Tibial nerve (tissue), 4 donors: ENCODE results near the gene PPP6R2. TPM values are rescaled to one million over a fixed set of nuclear protein-coding genes. Genes with fewer than 3 reads are reported as not detected.

Source experiments
- DNase-seq, 2 donors: peaks; one replicate each; pipeline ENCODE4 v3.0.0-alpha.2; 2019; ENCODE audit warnings: low spot score in 2 of 2
- H3K27ac ChIP-seq, 4 donors: fragments of 200-600 bp; sonication (generic) in 3 of 4; one replicate each; pipeline ENCODE4 v1.5.1; 2017 to 2019; ENCODE audit warnings: mild to moderate bottlenecking in 1 of 4
- H3K27me3 ChIP-seq, 2 donors: fragments of 200-600 bp; sonication (generic) in 1 of 2; one replicate each; pipeline versions ENCODE4 v1.5.1 to v1.6.0; 2017 to 2019
- H3K36me3 ChIP-seq, 3 donors: fragments of 200-600 bp; sonication (generic); one replicate each; pipeline ENCODE4 v1.5.1; 2018 to 2019
- H3K4me1 ChIP-seq, 4 donors: fragments of 200-600 bp; sonication (generic) in 3 of 4; one replicate each; pipeline ENCODE4 v1.5.1; 2017 to 2019
- H3K4me3 ChIP-seq, 4 donors: fragments of 200-600 bp; sonication (generic) in 3 of 4; one replicate each; pipeline ENCODE4 v1.5.1; 2017 to 2019; ENCODE audit warnings: mild to moderate bottlenecking in 1 of 4, moderate library complexity in 1 of 4
- H3K9me3 ChIP-seq, 4 donors: fragments of 200-600 bp; sonication (generic) in 3 of 4; one replicate each; pipeline ENCODE4 v1.5.1; 2017 to 2019
- EP300 ChIP-seq, 2 donors: sonication (generic); formaldehyde crosslinking; IDR thresholded peaks; one replicate each; pipeline ENCODE4 v1.6.1; 2017; ENCODE audit warnings: antibody characterized with exemption in 2 of 2, mild to moderate bottlenecking in 1 of 2
- POLR2A ChIP-seq, 2 donors: fragments of 450-650 bp; IDR thresholded peaks; one replicate each; pipeline ENCODE4 v1.6.1; 2017; ENCODE audit warnings: antibody characterized with exemption in 2 of 2, mild to moderate bottlenecking in 2 of 2, moderate library complexity in 2 of 2
- WGBS, 2 donors: methylation state at CpG; one replicate each; pipeline ENCODE4 v1.1.5; 2018; 5-methylcytosine and 5-hydroxymethylcytosine counted together
- total RNA-seq, 4 donors: library from RNA; depleted of rRNA; stranded (reverse); fragments of >200 nt; gene quantifications; one replicate each; pipeline ENCODE4 v1.1.0, GENCODE V29; 2016
- TF ChIP-seq, protein P1 (sequence below), 5 experiments: fragments of 200-600 bp in 3 of 5; fragments of 450-650 bp in 2 of 5; sonication (generic) in 3 of 5; IDR thresholded peaks; one replicate each; pipeline ENCODE4 v1.5.1; 2016 to 2019; ENCODE audit warnings: antibody characterized with exemption in 5 of 5, mild to moderate bottlenecking in 3 of 5, moderate library complexity in 2 of 5

Gene PPP6R2
- total RNA-seq, 4 donors from 2014 or later, result 55.9 to 112 (median 76.7) TPM

DNA sequence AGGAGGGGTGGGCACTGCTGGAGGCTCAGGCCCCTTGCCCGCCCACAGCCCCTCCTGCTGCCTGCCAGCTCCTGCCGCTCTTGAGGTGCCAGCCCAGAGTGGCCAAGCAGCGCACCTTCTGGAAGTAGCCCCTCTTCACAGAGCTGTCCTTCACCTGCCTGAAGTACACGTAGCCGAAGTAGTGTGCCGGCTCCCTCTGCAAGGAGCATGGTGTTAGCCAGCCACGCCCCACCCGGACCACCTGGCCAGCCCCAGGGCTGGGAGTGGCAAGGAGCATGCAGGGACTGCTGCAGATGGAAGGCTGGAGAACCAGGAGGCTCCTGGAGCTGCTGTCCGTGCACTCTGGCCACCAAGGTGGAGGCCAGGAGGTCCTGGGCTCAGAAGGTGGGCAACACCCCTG is 25.9 kb upstream of the PPP6R2 start:
- no peak overlapping the region for H3K4me3 ChIP-seq
- H3K9me3 ChIP-seq, result no peaks in the 10 kb centered on the region
- WGBS, 2 donors, result 90 to 96% methylated on average over 6 to 8 of the region's 9 CpGs
- peaks cover 0 to 38% (median 0%) of the 10 kb centered on the region in 3 donors for H3K36me3 ChIP-seq
- no peak for TF ChIP-seq EP300 (IDR thresholded peaks at IDR 0.05)
- TF ChIP-seq, protein P1, sequence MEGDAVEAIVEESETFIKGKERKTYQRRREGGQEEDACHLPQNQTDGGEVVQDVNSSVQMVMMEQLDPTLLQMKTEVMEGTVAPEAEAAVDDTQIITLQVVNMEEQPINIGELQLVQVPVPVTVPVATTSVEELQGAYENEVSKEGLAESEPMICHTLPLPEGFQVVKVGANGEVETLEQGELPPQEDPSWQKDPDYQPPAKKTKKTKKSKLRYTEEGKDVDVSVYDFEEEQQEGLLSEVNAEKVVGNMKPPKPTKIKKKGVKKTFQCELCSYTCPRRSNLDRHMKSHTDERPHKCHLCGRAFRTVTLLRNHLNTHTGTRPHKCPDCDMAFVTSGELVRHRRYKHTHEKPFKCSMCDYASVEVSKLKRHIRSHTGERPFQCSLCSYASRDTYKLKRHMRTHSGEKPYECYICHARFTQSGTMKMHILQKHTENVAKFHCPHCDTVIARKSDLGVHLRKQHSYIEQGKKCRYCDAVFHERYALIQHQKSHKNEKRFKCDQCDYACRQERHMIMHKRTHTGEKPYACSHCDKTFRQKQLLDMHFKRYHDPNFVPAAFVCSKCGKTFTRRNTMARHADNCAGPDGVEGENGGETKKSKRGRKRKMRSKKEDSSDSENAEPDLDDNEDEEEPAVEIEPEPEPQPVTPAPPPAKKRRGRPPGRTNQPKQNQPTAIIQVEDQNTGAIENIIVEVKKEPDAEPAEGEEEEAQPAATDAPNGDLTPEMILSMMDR (IDR thresholded peaks at IDR 0.05), result no peak
- TF ChIP-seq POLR2A (IDR thresholded peaks at IDR 0.05), result no peak
- H3K27ac ChIP-seq, result no peak overlapping the region
- DNase-seq, result no peak
- no peaks in the 10 kb centered on the region for H3K27me3 ChIP-seq
- peaks cover 0 to 14% (median 4%) of the 10 kb centered on the region in 4 donors for H3K4me1 ChIP-seq

DNA sequence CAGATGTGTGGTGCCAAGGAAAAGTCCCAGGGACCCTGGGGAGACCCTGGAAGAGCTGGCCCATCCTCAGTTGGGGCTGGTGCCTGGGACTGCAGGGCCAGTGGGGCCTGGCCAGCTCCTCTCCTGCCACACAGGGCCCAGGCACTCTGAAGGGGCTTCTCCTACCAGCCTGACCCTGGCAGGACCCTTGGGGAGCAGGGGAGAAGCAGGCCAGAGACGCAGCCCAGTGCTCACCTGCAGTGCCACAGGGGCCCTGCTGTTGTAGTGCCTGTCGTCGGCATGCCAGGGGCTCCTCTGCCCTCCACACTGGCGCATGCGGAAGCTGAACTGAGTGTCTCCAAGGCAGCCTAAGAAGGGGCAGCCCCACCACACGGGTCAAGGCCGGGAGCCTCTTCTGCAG is 25.5 kb upstream of the PPP6R2 start:
- 90 to 97% methylated on average over 5 to 7 of the region's 7 CpGs for WGBS, 2 donors
- Histone ChIP-seq H3K36me3 (peaks cover 0 to 35% (median 0%) of the 10 kb centered on the region in 3 donors), H3K4me3 (no peak overlapping the region), H3K4me1 (peaks cover 0 to 14% (median 4%) of the 10 kb centered on the region in 4 donors), H3K9me3 (no peaks in the 10 kb centered on the region), H3K27me3 (no peaks in the 10 kb centered on the region), H3K27ac (no peak overlapping the region)
- TF ChIP-seq, protein P1 (IDR thresholded peaks at IDR 0.05), result no peak
- TF ChIP-seq POLR2A (IDR thresholded peaks at IDR 0.05) (no peak), EP300 (IDR thresholded peaks at IDR 0.05) (no peak)
- DNase-seq, result no peak

DNA sequence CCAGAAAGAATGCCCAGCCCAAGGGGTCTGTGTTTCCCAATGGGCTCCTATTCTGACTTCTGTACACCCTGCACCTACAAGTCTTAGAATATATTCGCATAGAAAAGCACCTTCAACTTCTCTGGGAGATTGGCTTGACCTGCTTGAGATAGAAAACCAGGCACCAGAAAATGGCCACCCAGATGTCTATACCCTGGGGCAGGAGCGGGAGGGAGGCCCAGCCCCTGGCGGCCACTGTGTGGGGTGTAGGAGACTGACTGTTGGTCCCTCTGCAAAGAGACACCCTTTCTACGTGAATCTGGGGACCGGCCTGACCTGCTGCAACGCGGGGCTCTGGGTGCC is 24.8 kb upstream of the PPP6R2 start:
- DNase-seq, result no peak
- WGBS, 2 donors, result 74 to 84% methylated on average over 7 of the region's 7 CpGs
- TF ChIP-seq, protein P1 (IDR thresholded peaks at IDR 0.05), result no peak
- TF ChIP-seq POLR2A (IDR thresholded peaks at IDR 0.05), result no peak
- no peak for TF ChIP-seq EP300 (IDR thresholded peaks at IDR 0.05)
- peaks cover 0 to 29% (median 0%) of the 10 kb centered on the region in 3 donors for H3K36me3 ChIP-seq
- H3K27ac ChIP-seq, result no peak overlapping the region
- peaks cover 0 to 14% (median 4%) of the 10 kb centered on the region in 4 donors for H3K4me1 ChIP-seq
- no peaks in the 10 kb centered on the region for H3K27me3 ChIP-seq
- H3K4me3 ChIP-seq, result no peak overlapping the region
- no peaks in the 10 kb centered on the region for H3K9me3 ChIP-seq

DNA sequence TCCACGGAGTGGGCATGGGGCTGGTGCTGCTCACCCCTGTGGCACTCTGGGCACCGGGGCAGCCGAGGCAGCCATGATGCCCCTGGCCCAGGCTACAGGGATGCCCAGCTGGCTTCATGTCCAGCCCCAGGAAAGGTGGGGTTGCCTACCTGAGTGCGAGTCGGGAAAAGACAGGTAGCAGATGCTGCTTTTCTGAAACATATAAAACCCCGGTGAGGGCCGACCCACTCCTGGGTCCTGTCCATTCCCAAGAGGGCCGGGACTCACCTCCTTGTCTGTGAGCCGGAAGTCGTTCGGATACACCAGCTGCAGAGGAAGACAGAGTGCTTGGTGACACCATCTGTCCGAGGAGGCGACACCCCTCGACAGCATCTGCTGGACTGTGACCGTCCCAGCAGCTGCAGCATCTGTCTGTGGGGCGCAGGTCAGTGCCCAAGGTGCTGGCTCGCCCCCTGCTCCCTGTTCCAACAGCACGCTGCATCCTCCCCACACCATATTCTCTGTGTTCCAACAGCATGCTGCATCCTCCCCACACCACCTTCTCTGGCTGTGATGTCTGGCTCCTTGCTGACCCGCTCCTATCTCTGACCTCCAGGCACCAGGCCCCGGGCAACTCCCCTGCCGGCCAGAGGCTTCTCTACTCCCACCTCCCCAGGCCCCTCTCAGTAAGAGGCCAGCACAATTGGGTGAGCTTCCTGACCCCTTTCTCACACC is 24.3 kb upstream of the PPP6R2 start:
- Histone ChIP-seq H3K9me3 (no peaks in the 10 kb centered on the region), H3K27me3 (no peaks in the 10 kb centered on the region), H3K4me3 (no peak overlapping the region), H3K27ac (no peak overlapping the region), H3K36me3 (peaks cover 0 to 26% (median 0%) of the 10 kb centered on the region in 3 donors), H3K4me1 (peaks cover 0 to 11% (median 4%) of the 10 kb centered on the region in 4 donors)
- WGBS, 2 donors, result 80 to 84% methylated on average over 18 to 21 of the region's 21 CpGs
- DNase-seq, result no peak
- TF ChIP-seq POLR2A (IDR thresholded peaks at IDR 0.05), result no peak
- TF ChIP-seq, protein P1 (IDR thresholded peaks at IDR 0.05), result no peak
- TF ChIP-seq EP300 (IDR thresholded peaks at IDR 0.05), result no peak

DNA sequence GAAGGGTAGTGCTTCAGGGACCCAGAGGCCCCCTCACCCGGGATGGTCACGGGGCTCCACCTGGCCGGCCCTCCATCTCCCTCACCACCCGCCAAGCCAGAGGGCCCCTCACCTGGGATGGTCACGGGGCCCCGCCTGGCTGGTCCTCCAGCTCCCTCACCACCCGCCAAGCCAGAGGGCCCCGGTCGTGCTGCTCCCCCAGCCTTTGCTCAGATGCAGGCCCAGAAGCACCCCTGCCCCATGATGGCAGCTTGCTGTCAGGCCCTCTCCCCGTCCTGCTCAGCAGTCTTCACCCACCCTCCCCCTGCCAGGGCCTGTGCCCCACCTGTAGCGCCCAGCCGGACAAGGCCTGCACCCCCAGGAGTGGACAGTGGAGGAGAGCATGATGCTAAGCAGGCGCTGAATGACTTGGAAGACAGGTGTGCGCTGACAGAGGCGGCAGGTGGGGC is 23.6 kb upstream of the PPP6R2 start:
- TF ChIP-seq, protein P1 (IDR thresholded peaks at IDR 0.05), result no peak
- no peak for TF ChIP-seq EP300 (IDR thresholded peaks at IDR 0.05)
- no peak for TF ChIP-seq POLR2A (IDR thresholded peaks at IDR 0.05)
- H3K27ac ChIP-seq, result no peak overlapping the region
- no peak for DNase-seq
- H3K9me3 ChIP-seq, result no peaks in the 10 kb centered on the region
- no peaks in the 10 kb centered on the region for H3K27me3 ChIP-seq
- H3K36me3 ChIP-seq, result peaks cover 0 to 22% (median 0%) of the 10 kb centered on the region in 3 donors
- no peak overlapping the region for H3K4me3 ChIP-seq
- 87 to 88% methylated on average over 15 of the region's 15 CpGs for WGBS, 2 donors
- peaks cover 0 to 7% (median 3%) of the 10 kb centered on the region in 4 donors for H3K4me1 ChIP-seq
